ENCODE results near the gene FAM177B.

Gene FAM177B

GRCh38 chr1:222786121-222786520 is 49.1 kb downstream of the FAM177B start:
- DNase-seq (ENCODE audit: low spot score): no peak

- no peak for DNase-seq (ENCODE audit: low spot score)
Observed at GRCh38 chr1:222787729-222788128, 50.7 kb downstream of the FAM177B start.

- no peak for DNase-seq (ENCODE audit: low spot score)
Observed at GRCh38 chr1:222788402-222789156, 51.6 kb downstream of the FAM177B start.

- no peak for DNase-seq (ENCODE audit: low spot score)
Observed at GRCh38 chr1:222790115-222790514, 53.1 kb downstream of the FAM177B start.

- DNase-seq (ENCODE audit: low spot score): no peak
Observed at GRCh38 chr1:222790520-222790919, 53.5 kb downstream of the FAM177B start.

GRCh38 chr1:222791006-222791710 is 54.2 kb downstream of the FAM177B start:
- DNase-seq (ENCODE audit: low spot score): no peak

GRCh38 chr1:222792744-222793143 is 55.7 kb downstream of the FAM177B start:
- no peak for DNase-seq (ENCODE audit: low spot score)

- no peak for DNase-seq (ENCODE audit: low spot score)
Observed at GRCh38 chr1:222794656-222795474, 57.9 kb downstream of the FAM177B start.

GRCh38 chr1:222798116-222798515 is 61.1 kb downstream of the FAM177B start:
- DNase-seq (ENCODE audit: low spot score): no peak

- DNase-seq (ENCODE audit: low spot score): no peak
Observed at GRCh38 chr1:222798975-222799374, 62.0 kb downstream of the FAM177B start.

Data from SK-N-DZ (cell line).